Left colon (tissue), 2 donors: ENCODE measurements around the gene RAB33B. TPM values are rescaled to one million over a fixed set of nuclear protein-coding genes. Genes with fewer than 3 reads are reported as not detected.
"Not testable (repeated sequence)": the region's sequence is repeated elsewhere in the genome, so short reads cannot be mapped to it uniquely, and the experiment has no call there.

Source experiments
- ATAC-seq: fragments of 200-7000 bp; cut with Tn5 transposase; one replicate; pipeline ENCODE4 v1.9.1; 2020; ENCODE audit warnings: mild to moderate bottlenecking, moderate library complexity
- DNase-seq, 2 donors: peaks; one replicate each; pipeline ENCODE4 v3.0.0-alpha.2; 2020
- intact Hi-C, 2 donors: fragments of 100-400 bp; cut with DNase I in 1 of 2; cut with micrococcal nuclease in 1 of 2; formaldehyde crosslinking; loops; one replicate each; pipeline versions ENCODE4 v1.11.2 to v1.14.0; 2022; cut with DNase I, micrococcal nuclease
- long read RNA-seq: library from polyadenylated mRNA; unstranded; transcript quantifications from one replicate; pipeline ENCODE4 v2.0.0, GENCODE V29; 2021
- total RNA-seq, 2 donors: library from RNA; stranded (reverse); fragmentation: NEBNext Ultra II Directional; extraction: Animal tissue kit (Norgen Biotek cat#: 25700); gene quantifications; one replicate each; pipeline ENCODE4 v1.2.1, GENCODE V29; 2021
- donor health status: DM: no; HTN: no; CAD: no.
- donor health status: DM: yes; HTN: yes; CAD: no.

RAB33B gene
- 1 to 10 TPM; 4.1 to 5.2 TPM for total RNA-seq
- long read RNA-seq, full-length matches to known transcripts: 4 of 4 reads
- long read RNA-seq, partial matches to known transcripts: 0 of 4 reads
- long read RNA-seq, other reads (novel, unspliced or antisense): 0 of 4 reads

GRCh38 chr4:139454111-139455045, at the start of gene RAB33B:
TSS of gene RAB33B (plus strand) at chr4:139454121. CDS start at chr4:139454196, 75 bp downstream.
- intact Hi-C loops: loop anchor here in 1 of 2 donors (10.0 kb wide), 1 partner anchor 100 kb away; the partner anchor contains the start of gene SETD7
- no peak for DNase-seq
- ATAC-seq: peak; percentile 10

DNA sequence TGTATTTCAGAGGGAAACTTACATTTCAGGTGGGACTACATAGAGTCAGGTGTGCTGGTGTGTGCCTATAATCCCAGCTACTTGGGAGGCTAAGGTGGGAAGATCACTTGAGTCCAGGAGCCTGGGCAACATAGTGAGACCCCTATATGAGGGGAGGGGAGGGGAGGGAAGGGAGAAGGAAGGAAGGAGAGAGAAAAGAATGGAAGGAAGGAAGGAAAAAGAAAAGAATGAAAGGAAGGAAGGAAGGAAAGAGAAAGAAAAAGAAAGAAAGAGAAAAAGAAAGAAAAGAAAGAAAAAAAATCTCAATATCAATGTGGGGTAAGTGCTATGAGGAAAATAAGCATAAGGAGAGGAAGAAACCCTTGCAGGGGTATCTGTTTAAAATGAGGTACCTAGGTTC, 43.6 kb upstream of the RAB33B start:
- DNase-seq: no peak
- intact Hi-C loops: no loop called here
- no peak for ATAC-seq

- ATAC-seq, intact Hi-C loops, DNase-seq: not testable (repeated sequence)
These were observed 39.2 kb upstream of the RAB33B start for GRCh38 chr4:139414671-139415210.

DNA sequence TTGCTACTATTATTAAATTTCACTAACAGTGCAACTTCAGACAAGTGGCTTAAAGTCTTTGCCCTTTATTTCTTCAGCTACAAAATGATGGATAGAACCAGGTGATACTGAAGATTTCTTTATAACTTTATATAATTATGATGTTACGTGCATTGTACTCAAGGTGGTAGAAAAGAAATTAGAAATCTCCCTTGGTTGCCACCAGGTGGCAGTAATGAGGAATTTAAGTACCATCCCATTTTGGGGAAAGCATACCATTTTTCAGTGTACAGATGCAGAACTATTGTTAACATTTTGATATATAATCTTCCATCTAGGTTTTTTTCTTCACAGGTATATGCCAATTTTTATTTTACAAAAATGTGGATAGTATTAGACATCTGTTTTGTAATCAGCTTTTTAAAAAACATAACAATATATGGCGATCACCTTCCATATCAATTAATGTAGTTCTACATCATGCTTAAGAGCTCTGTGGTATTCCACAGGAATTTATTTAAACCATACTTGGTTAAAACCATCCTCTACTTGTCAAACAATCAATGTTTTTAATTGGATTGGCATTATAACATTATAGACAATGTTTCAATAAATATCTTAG, 37.7 kb upstream of the RAB33B start:
- intact Hi-C loops: no loop called here
- DNase-seq (no peak), ATAC-seq (peak; percentile 36)

- DNase-seq: peak; percentile 15 to 30
- intact Hi-C loops: no loop called here
- ATAC-seq: peak; percentile 68
These were observed 34.5 kb upstream of the RAB33B start for GRCh38 chr4:139419388-139419914.

DNA sequence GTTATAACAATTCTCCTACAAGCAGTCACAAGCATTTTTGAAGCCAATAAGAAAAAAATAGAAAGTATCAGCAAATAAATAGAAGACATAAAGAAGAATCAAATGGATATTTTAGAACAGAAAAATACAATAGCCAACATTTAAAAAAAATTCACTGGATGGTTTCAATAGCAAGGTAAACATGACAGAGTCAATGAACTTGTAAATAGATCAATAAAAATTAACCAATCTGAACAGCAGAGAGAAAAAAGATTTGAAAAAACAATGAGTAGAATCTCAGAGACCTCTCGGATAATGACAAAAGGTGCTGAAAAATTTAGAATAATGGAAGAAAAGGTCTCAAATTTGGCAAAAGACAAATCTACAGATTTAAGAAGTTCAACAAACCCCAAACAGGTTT, 33.3 kb upstream of the RAB33B start:
- ATAC-seq (no peak), DNase-seq (no peak)
- intact Hi-C loops: no loop called here

GRCh38 chr4:139436122-139436521, 17.8 kb upstream of the RAB33B start:
- DNase-seq (no peak), ATAC-seq (no peak)
- intact Hi-C loops: no loop called here

DNA sequence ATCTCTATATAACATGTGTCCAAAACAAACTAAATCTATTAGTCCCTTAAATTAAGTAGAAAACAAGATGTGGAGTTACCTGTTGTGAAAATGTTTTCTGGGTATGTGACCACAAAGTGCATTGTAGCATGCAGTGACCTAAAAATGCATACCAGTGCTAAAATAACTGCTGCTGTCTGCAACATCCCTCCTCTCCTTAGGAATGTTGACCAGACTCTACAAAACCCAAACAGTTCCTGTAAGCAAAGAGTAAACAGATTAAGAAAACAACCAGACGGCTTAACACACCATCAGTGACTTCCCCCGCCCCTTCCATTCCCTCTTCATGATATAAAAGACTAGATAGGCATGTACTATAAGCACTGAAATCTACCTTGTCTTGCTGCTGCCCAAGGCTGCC, 15.8 kb upstream of the RAB33B start:
- intact Hi-C loops: no loop called here

DNA sequence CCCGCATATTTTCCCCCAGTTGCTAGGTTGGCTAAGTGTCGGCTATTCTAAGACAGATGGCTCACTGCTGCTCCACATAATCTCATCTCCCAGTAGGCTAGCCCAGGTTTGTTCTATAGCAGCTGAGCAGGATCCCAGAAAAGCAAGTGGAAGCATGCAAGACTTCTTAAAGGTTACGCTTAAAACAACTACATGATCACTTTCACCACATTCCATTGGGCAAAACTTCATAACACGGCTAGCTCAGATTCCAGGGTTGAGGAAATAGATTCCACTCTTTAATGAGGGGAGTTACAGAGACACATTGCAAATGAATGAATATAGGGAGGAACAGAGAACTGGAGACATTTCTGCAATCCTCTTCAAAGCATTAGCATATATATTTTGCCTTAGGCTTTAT, 12.9 kb upstream of the RAB33B start:
- DNase-seq (no peak), ATAC-seq (no peak)
- intact Hi-C loops: no loop called here

More for the DNA sequence above, 15.8 kb upstream of the RAB33B start:
- ATAC-seq (no peak), DNase-seq (no peak)

- ATAC-seq (no peak), DNase-seq (no peak)
- intact Hi-C loops: no loop called here
These were observed 10.3 kb upstream of the RAB33B start for GRCh38 chr4:139443661-139444060.

- DNase-seq, intact Hi-C loops, ATAC-seq: not testable (repeated sequence)
These were observed 9.0 kb upstream of the RAB33B start for GRCh38 chr4:139444881-139445280.

DNA sequence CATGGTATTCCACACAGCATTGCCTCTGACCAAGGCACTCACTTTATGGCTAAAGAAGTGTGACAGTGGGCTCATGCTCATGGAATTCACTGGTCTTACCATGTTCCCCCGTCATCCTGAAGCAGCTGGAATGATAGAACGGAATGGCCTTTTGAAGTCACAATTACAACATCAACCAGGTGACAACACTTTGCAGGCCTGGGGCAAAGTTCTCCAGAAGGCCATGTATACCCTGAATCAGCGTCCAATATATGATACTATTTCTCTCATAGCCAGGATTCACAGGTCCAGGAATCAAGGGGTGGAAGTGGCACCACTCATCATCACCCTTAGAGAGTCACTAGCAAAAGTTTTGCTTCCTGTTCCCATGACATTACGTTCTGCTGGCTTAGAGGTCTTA, 6.8 kb upstream of the RAB33B start:
- DNase-seq, intact Hi-C loops, ATAC-seq: not testable (repeated sequence)

GRCh38 chr4:139450586-139450985, 3.3 kb upstream of the RAB33B start:
- ATAC-seq (no peak), DNase-seq (no peak)
- intact Hi-C loops: loop anchor here in 1 of 2 donors (10.0 kb wide), 1 partner anchor 104 kb away; the partner anchor contains the start of gene SETD7

DNA sequence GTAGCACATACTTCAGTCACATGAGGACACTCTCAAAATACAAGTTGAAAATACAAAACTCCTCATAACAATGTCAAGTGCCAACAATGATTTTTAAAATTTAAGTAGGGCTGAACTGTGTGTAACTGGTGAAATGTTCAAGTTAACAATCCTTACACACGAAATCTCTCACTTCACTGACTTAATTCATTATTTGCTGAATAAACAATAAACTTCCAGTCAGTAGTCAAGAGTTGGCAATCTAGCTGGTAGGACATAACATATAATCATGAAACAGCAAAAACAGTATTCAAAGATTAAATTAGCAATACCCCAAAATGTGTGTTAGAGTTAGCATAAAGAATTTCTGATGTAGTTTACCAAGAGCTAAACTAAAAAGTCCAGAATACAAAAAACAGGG, 1.9 kb upstream of the RAB33B start:
- ATAC-seq: no peak
- intact Hi-C loops: loop anchor here in 1 of 2 donors (10.0 kb wide), 1 partner anchor 103 kb away; the partner anchor contains the start of gene SETD7
- no peak for DNase-seq

- ATAC-seq (peak; percentile 61), DNase-seq (no peak)
- intact Hi-C loops: loop anchor here in 1 of 2 donors (10.0 kb wide), 1 partner anchor 102 kb away; the partner anchor contains the start of gene SETD7
These were observed 915 bp upstream of the RAB33B start for GRCh38 chr4:139453041-139453370.

DNA sequence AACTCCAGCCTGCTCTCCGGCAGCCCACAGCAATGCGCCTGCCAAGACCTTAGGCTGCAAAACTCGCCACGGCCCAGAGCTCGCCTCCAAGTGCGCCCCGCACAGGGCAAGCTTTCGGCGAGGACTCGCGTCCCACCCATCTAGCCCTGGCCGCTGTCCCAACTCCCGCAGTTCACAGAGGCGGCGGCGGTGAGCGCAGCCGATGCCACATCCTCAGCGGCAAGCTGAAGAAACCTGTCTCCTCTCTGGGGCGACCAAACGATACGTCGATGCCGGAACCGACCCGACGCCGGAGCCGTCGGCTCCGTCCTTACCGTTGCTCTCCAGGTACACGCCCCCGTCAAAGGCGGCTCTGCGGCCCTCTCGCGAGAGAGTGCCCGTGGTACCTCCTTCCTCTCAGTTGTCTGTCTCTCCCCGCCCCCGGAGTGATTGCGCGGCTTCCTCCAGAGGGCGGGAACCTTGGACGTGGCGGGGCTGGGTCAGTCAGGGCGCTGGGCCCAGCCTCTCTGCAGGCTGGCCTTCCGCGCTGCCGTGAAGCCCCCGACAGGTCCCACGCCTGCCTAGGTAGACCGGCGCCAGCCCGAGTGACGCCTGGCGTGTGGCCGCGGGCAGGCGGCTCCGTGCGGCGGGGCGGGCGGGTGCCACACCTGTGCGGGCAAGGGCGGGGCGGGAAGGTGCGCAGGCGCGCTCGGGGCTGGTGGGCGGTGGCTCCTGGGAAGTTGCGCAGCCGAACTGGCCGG, 380 bp upstream of the RAB33B start:
- peak; percentile 98 to 99 for DNase-seq
- peak; percentile 88 for ATAC-seq
- intact Hi-C loops: loop anchor here in 1 of 2 donors (10.0 kb wide), 1 partner anchor 101 kb away; the partner anchor contains the start of gene SETD7

DNA sequence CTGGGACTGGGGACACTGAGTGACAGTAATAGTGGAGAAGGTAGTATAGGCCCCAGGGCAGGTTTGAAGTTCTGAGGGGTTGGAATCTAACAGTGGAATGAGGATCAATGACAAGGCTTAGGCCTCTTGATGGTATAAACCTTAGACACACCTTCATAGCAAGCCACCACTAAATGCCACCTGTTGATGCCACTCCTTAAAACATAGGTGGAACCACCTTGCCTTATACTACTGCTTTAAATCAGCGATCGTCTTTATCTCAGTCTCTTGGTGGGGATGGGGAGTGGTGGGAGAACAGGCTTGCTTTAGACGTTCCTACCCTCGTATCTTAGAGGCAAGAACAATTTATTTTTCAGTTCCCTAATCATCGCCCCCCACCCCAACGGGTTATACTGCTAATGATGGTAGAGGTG, 1.2 kb downstream of the RAB33B start:
- intact Hi-C loops: loop anchor here in 1 of 2 donors (10.0 kb wide), 1 partner anchor 100 kb away; the partner anchor contains the start of gene SETD7
- DNase-seq (peak in 1 of 2 donors; percentile 10), ATAC-seq (peak; percentile 34)

DNA sequence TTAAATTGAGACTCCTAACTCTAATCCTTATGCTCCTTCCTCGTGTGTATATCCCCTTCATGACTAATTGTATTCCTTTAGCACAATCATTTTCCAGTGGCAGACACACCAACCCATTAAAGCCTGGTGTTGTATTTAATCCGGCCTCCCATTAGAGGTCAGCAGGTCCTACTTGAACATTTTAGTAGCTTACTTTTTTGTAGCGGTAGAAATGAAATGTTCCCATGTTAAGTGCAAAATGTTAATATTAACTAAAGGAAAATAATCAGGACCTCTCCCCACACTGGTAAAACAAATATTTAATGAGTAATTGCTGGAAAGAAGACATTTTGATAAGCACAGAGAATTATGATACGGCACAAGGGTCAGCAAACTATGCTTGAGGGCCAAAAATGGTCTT, 3.4 kb downstream of the RAB33B start:
- intact Hi-C loops: loop anchor here in 1 of 2 donors (10.0 kb wide), 1 partner anchor 97 kb away; the partner anchor contains the start of gene SETD7
- DNase-seq (no peak), ATAC-seq (no peak)
